WTC11 (cell line): ENCODE measurements around the gene TANGO6. TPM values are rescaled to one million over a fixed set of nuclear protein-coding genes. Genes with fewer than 3 reads are reported as not detected.
A peak's percentile ranks its signal among the peaks of the same experiment; 100 is the strongest.

ENCODE experiments used
- ATAC-seq: fragments of 200-7000 bp; cut with Tn5 transposase; 2 replicates; pipeline ENCODE4 v1.10.0; 2021; ENCODE audit warnings: mild to moderate bottlenecking, moderate library complexity
- CTCF ChIA-PET: fragments of 300-600 bp; sonication (Branson Sonifier 250); formaldehyde crosslinking; loops from one replicate; lab custom pipeline; 2021; ENCODE audit warnings: antibody characterized with exemption; lab: Charles Lee
- POLR2A ChIA-PET: fragments of 350-600 bp; sonication (Branson Sonifier 250); formaldehyde crosslinking; loops from one replicate; lab custom pipeline; 2021; ENCODE audit warnings: antibody characterized with exemption; lab: Charles Lee
- DNase-seq: peaks from one replicate; pipeline ENCODE4 v3.0.0; 2021; ENCODE audit warnings: low spot score
- H3K27ac Mint-ChIP-seq: 2 replicates; pipeline ENCODE4 v1.8.0; 2021; ENCODE audit warnings: mixed read lengths
- H3K27me3 Mint-ChIP-seq: 2 replicates; pipeline ENCODE4 v1.8.0; 2021; ENCODE audit warnings: low read depth, mild to moderate bottlenecking, moderate library complexity, mixed read lengths
- H3K36me3 Mint-ChIP-seq: 2 replicates; pipeline ENCODE4 v1.8.0; 2021; ENCODE audit warnings: mixed read lengths
- H3K4me1 Mint-ChIP-seq: 2 replicates; pipeline ENCODE4 v1.8.0; 2022; ENCODE audit warnings: mixed read lengths
- H3K4me3 Mint-ChIP-seq: 2 replicates; pipeline ENCODE4 v1.8.0; 2021; ENCODE audit warnings: mild to moderate bottlenecking, moderate library complexity, mixed read lengths
- H3K9me3 Mint-ChIP-seq: 2 replicates; pipeline ENCODE4 v1.8.0; 2021; ENCODE audit warnings: mixed read lengths
- CBFB ChIP-seq: sonication (generic); formaldehyde crosslinking; IDR thresholded peaks from 2 replicates; pipeline ENCODE4 v1.8.1; 2022; ENCODE audit warnings: mild to moderate bottlenecking, low read depth, missing genetic modification reagents
- FOXJ3 ChIP-seq: sonication (generic); formaldehyde crosslinking; IDR thresholded peaks from 2 replicates; pipeline ENCODE4 v1.9.0; 2021; ENCODE audit warnings: missing genetic modification reagents, mild to moderate bottlenecking, borderline replicate concordance
- HMGA2 ChIP-seq: fragments of 250-450 bp; sonication (Bioruptor Pico); IDR thresholded peaks from 2 replicates; pipeline ENCODE4 v1.4.0; 2021; ENCODE audit warnings: mild to moderate bottlenecking, moderate library complexity
- IRF2 ChIP-seq: sonication (generic); formaldehyde crosslinking; IDR thresholded peaks from 2 replicates; pipeline ENCODE4 v1.8.0; 2022; ENCODE audit warnings: low read depth, missing genetic modification reagents, borderline replicate concordance
- NFYB ChIP-seq: sonication (generic); formaldehyde crosslinking; conservative IDR thresholded peaks from 2 replicates; pipeline ENCODE4 v1.8.0; 2022; ENCODE audit warnings: low read depth, missing genetic modification reagents
- NR3C1 ChIP-seq: sonication (generic); formaldehyde crosslinking; conservative IDR thresholded peaks from 2 replicates; pipeline ENCODE4 v1.8.1; 2023; ENCODE audit warnings: low read depth, mild to moderate bottlenecking, missing genetic modification reagents
- TEAD4 ChIP-seq: sonication (generic); formaldehyde crosslinking; IDR thresholded peaks from 2 replicates; pipeline ENCODE4 v1.8.0; 2022; ENCODE audit warnings: mild to moderate bottlenecking, missing genetic modification reagents
- ZBTB21 ChIP-seq: sonication (generic); formaldehyde crosslinking; IDR thresholded peaks from 2 replicates; pipeline ENCODE4 v1.8.1; 2023; ENCODE audit warnings: mild to moderate bottlenecking, missing genetic modification reagents, borderline replicate concordance
- ZNF671 ChIP-seq: fragments of 250-450 bp; sonication (Bioruptor Pico); IDR thresholded peaks from 2 replicates; pipeline ENCODE4 v1.8.0; 2021; ENCODE audit warnings: mild to moderate bottlenecking
- total RNA-seq: library from RNA; stranded (reverse); gene quantifications from 3 replicates; pipeline ENCODE4 v1.2.3, GENCODE V29; 2021
- TF ChIP-seq, protein P1 (sequence below): sonication (generic); formaldehyde crosslinking; IDR thresholded peaks from 2 replicates; pipeline ENCODE4 v1.8.0; 2022; ENCODE audit warnings: mild to moderate bottlenecking, missing genetic modification reagents
- TF ChIP-seq, protein P2 (sequence below): fragments of 250-450 bp; sonication (Bioruptor Pico); IDR thresholded peaks from 2 replicates; pipeline ENCODE4 v1.9.0; 2021; ENCODE audit warnings: moderate library complexity, mild to moderate bottlenecking, inconsistent platforms, borderline replicate concordance
- TF ChIP-seq, protein P3 (sequence below): fragments of 250-450 bp; sonication (Bioruptor Pico); IDR thresholded peaks from 2 replicates; pipeline ENCODE4 v1.9.0; 2021; ENCODE audit warnings: mild to moderate bottlenecking
- TF ChIP-seq, protein P4 (sequence below): sonication (generic); formaldehyde crosslinking; IDR thresholded peaks from 2 replicates; pipeline ENCODE4 v1.8.1; 2022; ENCODE audit warnings: low read depth, missing genetic modification reagents, borderline replicate concordance
- TF ChIP-seq, protein P5 (sequence below): sonication (generic); formaldehyde crosslinking; IDR thresholded peaks from 2 replicates; pipeline ENCODE4 v1.8.1; 2022; ENCODE audit warnings: missing genetic modification reagents, borderline replicate concordance
- TF ChIP-seq, protein P6 (sequence below): fragments of 250-450 bp; sonication (Bioruptor Pico); IDR thresholded peaks from 2 replicates; pipeline ENCODE4 v1.9.0; 2021; ENCODE audit warnings: mild to moderate bottlenecking
- TF ChIP-seq, protein P7 (sequence below): sonication (generic); formaldehyde crosslinking; IDR thresholded peaks from 2 replicates; pipeline ENCODE4 v1.8.1; 2023; ENCODE audit warnings: mild to moderate bottlenecking, missing genetic modification reagents

TANGO6 gene
- total RNA-seq, 1 experiment from 2014 or later: 15.6 TPM

DNA sequence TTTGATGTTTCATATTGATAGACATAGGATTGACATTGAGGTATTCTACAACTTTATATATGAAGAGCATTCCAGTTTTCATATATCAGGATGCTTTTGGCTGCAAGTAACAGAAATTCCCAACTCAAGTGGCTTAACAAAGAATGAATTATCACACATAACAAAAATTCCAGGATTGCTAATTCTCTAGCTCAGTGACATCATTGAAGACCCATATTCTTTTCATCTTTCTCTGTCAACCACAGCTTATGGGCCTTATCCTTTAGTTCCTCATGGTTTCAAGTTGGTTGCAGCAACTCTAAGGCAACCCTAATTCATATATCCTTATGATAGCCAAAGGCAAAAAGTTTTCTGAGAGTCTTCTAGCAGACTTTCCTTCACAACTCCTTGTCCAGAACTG lies 170.7 kb downstream of the TANGO6 start (continued):
- no peak for TF ChIP-seq NFYB

DNA sequence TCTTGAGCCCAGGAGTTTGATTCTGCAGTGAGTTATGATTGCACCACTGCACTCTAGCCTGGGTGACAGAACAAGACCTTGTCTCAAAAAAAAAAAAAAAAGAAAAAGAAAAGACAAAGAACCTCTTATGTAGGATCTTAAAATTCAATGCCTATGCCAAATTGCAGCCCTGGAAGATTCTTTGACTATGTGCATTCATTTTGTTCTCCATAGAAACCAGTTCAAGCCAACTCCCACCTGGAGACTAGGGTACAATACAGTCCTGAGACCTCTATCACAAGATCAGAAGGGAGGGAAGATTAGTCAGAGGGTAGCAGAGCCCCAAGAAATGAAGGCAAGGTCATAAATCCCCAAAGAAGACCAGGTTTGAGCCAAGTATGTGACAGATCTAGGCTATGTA lies 171.5 kb downstream of the TANGO6 start:
- no peak for TF ChIP-seq TEAD4 (CRISPR knock-in tag)
- no peak for ATAC-seq
- DNase-seq: no peak
- ChIA-PET POLR2A (no interaction called here), CTCF (interaction anchor here (0.5 kb wide), 1 partner anchor 133 kb away, joined by 3 read pairs; no protein-coding TSS in a partner anchor)
- Mint-ChIP-seq H3K4me1 (peaks cover 23% of the 10 kb centered on the region), H3K4me3 (no peak overlapping the region), H3K27me3 (no peaks in the 10 kb centered on the region), H3K36me3 (peaks cover 4% of the 10 kb centered on the region; the same call in 1 of the 2 replicates), H3K27ac (no peak overlapping the region), H3K9me3 (peaks cover 5% of the 10 kb centered on the region; the same call in 1 of the 2 replicates)

DNA sequence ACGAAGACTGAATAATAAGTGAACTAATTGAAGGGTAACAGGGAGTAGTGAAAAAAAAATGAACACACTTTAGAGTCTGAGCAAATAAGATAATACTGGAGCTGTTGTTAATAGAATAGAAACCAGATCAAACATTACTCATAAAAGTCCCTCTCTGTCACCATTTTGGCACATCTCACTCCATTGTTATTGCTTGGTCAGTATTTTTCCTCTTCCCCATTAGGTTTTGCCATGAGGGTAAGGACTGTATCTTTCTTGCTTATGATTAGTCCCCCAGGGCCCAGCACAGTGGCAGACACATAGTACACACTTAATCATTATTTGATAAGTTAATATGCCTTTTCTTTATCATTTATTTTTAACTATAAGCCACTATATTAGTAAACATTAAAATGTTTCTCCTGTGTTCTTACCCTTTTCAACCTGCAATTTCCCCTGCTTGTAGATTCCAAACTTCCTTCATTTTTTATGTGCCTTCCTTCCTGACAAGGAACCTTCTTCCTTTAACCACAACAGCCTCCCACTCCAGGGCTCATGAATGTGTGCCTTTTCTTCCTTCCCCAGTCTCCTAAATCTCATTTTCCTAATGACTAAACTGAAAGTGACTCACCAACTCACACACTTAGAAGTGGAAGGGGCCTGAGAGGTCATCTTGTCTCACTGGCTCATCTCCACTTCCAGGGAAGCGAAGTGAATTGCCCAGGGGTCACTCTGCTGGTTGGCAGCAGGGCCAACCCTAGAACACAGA lies 173.9 kb downstream of the TANGO6 start:
- Mint-ChIP-seq H3K9me3 (peaks cover 5% of the 10 kb centered on the region; the same call in 1 of the 2 replicates), H3K36me3 (peaks cover 4% of the 10 kb centered on the region; the same call in 1 of the 2 replicates), H3K27ac (peak overlapping the region; percentile 79), H3K27me3 (no peaks in the 10 kb centered on the region), H3K4me1 (peaks cover 4% of the 10 kb centered on the region; the same call in 1 of the 2 replicates), H3K4me3 (no peak overlapping the region)
- no peak for DNase-seq
- ChIA-PET POLR2A (no interaction called here), CTCF (no interaction called here)
- TF ChIP-seq, protein P1, sequence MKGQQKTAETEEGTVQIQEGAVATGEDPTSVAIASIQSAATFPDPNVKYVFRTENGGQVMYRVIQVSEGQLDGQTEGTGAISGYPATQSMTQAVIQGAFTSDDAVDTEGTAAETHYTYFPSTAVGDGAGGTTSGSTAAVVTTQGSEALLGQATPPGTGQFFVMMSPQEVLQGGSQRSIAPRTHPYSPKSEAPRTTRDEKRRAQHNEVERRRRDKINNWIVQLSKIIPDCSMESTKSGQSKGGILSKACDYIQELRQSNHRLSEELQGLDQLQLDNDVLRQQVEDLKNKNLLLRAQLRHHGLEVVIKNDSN (CRISPR knock-in tag): no peak
- TF ChIP-seq, protein P2, sequence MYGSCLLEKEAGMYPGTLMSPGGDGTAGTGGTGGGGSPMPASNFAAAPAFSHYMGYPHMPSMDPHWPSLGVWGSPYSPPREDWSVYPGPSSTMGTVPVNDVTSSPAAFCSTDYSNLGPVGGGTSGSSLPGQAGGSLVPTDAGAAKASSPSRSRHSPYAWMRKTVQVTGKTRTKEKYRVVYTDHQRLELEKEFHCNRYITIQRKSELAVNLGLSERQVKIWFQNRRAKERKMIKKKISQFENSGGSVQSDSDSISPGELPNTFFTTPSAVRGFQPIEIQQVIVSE: no peak
- TF ChIP-seq HMGA2 (CRISPR knock-in tag): no peak
- TF ChIP-seq FOXJ3: no peak
- TF ChIP-seq, protein P3, sequence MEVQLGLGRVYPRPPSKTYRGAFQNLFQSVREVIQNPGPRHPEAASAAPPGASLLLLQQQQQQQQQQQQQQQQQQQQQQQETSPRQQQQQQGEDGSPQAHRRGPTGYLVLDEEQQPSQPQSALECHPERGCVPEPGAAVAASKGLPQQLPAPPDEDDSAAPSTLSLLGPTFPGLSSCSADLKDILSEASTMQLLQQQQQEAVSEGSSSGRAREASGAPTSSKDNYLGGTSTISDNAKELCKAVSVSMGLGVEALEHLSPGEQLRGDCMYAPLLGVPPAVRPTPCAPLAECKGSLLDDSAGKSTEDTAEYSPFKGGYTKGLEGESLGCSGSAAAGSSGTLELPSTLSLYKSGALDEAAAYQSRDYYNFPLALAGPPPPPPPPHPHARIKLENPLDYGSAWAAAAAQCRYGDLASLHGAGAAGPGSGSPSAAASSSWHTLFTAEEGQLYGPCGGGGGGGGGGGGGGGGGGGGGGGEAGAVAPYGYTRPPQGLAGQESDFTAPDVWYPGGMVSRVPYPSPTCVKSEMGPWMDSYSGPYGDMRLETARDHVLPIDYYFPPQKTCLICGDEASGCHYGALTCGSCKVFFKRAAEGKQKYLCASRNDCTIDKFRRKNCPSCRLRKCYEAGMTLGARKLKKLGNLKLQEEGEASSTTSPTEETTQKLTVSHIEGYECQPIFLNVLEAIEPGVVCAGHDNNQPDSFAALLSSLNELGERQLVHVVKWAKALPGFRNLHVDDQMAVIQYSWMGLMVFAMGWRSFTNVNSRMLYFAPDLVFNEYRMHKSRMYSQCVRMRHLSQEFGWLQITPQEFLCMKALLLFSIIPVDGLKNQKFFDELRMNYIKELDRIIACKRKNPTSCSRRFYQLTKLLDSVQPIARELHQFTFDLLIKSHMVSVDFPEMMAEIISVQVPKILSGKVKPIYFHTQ: no peak
- TF ChIP-seq ZNF671 (CRISPR knock-in tag): no peak
- TF ChIP-seq IRF2 (CRISPR knock-in tag): no peak
- no peak for TF ChIP-seq CBFB
- TF ChIP-seq, protein P4, sequence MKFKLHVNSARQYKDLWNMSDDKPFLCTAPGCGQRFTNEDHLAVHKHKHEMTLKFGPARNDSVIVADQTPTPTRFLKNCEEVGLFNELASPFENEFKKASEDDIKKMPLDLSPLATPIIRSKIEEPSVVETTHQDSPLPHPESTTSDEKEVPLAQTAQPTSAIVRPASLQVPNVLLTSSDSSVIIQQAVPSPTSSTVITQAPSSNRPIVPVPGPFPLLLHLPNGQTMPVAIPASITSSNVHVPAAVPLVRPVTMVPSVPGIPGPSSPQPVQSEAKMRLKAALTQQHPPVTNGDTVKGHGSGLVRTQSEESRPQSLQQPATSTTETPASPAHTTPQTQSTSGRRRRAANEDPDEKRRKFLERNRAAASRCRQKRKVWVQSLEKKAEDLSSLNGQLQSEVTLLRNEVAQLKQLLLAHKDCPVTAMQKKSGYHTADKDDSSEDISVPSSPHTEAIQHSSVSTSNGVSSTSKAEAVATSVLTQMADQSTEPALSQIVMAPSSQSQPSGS (CRISPR knock-in tag): no peak
- TF ChIP-seq, protein P5, sequence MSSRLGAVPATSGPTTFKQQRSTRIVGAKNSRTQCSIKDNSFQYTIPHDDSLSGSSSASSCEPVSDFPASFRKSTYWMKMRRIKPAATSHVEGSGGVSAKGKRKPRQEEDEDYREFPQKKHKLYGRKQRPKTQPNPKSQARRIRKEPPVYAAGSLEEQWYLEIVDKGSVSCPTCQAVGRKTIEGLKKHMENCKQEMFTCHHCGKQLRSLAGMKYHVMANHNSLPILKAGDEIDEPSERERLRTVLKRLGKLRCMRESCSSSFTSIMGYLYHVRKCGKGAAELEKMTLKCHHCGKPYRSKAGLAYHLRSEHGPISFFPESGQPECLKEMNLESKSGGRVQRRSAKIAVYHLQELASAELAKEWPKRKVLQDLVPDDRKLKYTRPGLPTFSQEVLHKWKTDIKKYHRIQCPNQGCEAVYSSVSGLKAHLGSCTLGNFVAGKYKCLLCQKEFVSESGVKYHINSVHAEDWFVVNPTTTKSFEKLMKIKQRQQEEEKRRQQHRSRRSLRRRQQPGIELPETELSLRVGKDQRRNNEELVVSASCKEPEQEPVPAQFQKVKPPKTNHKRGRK (CRISPR knock-in tag): no peak
- no peak for TF ChIP-seq ZBTB21
- TF ChIP-seq NR3C1: no peak
- TF ChIP-seq, protein P6, sequence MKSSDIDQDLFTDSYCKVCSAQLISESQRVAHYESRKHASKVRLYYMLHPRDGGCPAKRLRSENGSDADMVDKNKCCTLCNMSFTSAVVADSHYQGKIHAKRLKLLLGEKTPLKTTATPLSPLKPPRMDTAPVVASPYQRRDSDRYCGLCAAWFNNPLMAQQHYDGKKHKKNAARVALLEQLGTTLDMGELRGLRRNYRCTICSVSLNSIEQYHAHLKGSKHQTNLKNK: no peak
- TF ChIP-seq, protein P7, sequence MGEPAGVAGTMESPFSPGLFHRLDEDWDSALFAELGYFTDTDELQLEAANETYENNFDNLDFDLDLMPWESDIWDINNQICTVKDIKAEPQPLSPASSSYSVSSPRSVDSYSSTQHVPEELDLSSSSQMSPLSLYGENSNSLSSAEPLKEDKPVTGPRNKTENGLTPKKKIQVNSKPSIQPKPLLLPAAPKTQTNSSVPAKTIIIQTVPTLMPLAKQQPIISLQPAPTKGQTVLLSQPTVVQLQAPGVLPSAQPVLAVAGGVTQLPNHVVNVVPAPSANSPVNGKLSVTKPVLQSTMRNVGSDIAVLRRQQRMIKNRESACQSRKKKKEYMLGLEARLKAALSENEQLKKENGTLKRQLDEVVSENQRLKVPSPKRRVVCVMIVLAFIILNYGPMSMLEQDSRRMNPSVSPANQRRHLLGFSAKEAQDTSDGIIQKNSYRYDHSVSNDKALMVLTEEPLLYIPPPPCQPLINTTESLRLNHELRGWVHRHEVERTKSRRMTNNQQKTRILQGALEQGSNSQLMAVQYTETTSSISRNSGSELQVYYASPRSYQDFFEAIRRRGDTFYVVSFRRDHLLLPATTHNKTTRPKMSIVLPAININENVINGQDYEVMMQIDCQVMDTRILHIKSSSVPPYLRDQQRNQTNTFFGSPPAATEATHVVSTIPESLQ (CRISPR knock-in tag): no peak
- no peak for ATAC-seq
